ENCODE data around the gene SNX30.

DNA sequence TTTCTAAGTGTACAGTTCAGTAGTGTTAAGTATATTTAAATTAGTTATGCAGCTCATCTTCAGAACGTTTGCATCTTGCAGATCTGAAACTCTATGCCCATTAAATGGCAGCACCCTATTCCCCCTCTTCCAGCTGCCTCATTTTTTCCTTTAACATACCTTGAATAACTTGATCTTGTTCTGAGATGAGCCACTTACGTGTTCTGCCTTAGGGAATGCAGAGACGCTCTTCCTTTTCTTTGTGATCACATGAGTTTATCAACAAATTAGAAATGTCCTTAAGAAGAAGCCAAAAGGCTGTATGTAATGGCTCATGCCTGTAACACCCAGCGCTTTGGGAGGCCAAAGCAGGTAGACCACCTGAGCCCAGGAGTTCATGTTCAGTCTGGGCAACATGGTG lies 82.5 kb downstream of the SNX30 start:
- TF ChIP-seq, protein P1, sequence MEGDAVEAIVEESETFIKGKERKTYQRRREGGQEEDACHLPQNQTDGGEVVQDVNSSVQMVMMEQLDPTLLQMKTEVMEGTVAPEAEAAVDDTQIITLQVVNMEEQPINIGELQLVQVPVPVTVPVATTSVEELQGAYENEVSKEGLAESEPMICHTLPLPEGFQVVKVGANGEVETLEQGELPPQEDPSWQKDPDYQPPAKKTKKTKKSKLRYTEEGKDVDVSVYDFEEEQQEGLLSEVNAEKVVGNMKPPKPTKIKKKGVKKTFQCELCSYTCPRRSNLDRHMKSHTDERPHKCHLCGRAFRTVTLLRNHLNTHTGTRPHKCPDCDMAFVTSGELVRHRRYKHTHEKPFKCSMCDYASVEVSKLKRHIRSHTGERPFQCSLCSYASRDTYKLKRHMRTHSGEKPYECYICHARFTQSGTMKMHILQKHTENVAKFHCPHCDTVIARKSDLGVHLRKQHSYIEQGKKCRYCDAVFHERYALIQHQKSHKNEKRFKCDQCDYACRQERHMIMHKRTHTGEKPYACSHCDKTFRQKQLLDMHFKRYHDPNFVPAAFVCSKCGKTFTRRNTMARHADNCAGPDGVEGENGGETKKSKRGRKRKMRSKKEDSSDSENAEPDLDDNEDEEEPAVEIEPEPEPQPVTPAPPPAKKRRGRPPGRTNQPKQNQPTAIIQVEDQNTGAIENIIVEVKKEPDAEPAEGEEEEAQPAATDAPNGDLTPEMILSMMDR (conservative IDR thresholded peaks at IDR 0.05; ENCODE audit: low read length), result no peak
- no peak for TF ChIP-seq EZH2phosphoT487 (IDR thresholded peaks at IDR 0.05; ENCODE audit: borderline replicate concordance)
